Measurements from ENCODE around the gene SCGB1C1.
"Not testable (repeated sequence)": the region's sequence is repeated elsewhere in the genome, so short reads cannot be mapped to it uniquely, and the experiment has no call there.

DNA sequence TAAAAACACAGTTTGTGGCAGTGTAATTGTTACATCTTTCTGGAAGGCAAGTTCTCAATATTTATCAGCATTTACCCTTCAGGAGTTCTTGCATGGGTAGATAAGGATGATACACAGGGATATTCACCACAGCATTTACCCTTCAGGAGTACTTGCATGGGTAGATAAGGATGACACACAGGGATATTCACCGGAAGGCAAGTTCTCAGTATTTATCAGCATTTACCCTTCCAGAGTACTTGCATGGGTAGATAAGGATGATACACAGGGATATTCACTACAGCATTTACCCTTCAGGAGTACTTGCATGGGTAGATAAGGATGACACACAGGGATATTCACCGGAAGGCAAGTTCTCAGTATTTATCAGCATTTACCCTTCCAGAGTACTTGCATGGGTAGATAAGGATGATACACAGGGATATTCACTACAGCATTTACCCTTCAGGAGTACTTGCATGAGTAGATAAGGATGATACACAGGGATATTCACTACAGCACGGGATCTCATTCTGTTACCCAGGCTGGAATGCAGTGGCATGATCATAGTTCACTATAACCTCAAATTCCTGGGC is 27.9 kb downstream of the SCGB1C1 start:
- TF ChIP-seq, protein P1, sequence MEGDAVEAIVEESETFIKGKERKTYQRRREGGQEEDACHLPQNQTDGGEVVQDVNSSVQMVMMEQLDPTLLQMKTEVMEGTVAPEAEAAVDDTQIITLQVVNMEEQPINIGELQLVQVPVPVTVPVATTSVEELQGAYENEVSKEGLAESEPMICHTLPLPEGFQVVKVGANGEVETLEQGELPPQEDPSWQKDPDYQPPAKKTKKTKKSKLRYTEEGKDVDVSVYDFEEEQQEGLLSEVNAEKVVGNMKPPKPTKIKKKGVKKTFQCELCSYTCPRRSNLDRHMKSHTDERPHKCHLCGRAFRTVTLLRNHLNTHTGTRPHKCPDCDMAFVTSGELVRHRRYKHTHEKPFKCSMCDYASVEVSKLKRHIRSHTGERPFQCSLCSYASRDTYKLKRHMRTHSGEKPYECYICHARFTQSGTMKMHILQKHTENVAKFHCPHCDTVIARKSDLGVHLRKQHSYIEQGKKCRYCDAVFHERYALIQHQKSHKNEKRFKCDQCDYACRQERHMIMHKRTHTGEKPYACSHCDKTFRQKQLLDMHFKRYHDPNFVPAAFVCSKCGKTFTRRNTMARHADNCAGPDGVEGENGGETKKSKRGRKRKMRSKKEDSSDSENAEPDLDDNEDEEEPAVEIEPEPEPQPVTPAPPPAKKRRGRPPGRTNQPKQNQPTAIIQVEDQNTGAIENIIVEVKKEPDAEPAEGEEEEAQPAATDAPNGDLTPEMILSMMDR (conservative IDR thresholded peaks at IDR 0.05; ENCODE audit: low read length), result not testable (repeated sequence)
- not testable (repeated sequence) for TF ChIP-seq EZH2phosphoT487 (IDR thresholded peaks at IDR 0.05; ENCODE audit: borderline replicate concordance)

Data from Loucy (cell line).